Measurements from ENCODE around the gene ACOT7.
"Not testable (repeated sequence)": the region's sequence is repeated elsewhere in the genome, so short reads cannot be mapped to it uniquely, and the experiment has no call there.

Gene ACOT7

GRCh38 chr1:6384135-6384534, 9.4 kb downstream of the ACOT7 start:
- Histone ChIP-seq H3K9me3 (ENCODE audit: control insufficient read depth, low read length) (no peaks in the 10 kb centered on the region), H3K27ac (ENCODE audit: insufficient read depth, low read depth, low read length, poor library complexity, severe bottlenecking) (no peak overlapping the region), H3K4me1 (ENCODE audit: control insufficient read depth, insufficient read depth, low read length) (peaks cover 16% of the 10 kb centered on the region), H3K27me3 (ENCODE audit: control insufficient read depth, insufficient read depth, low read length, poor library complexity, severe bottlenecking) (no peaks in the 10 kb centered on the region), H3K4me3 (ENCODE audit: insufficient read depth, low read depth, low read length) (no peak overlapping the region), H3K36me3 (ENCODE audit: control insufficient read depth, insufficient read depth, low read length) (no peaks in the 10 kb centered on the region)
- 97 to 100% methylated on average over 1 of the region's 1 CpG for WGBS, 2 experiments

- Histone ChIP-seq H3K27me3 (ENCODE audit: control insufficient read depth, insufficient read depth, low read length, poor library complexity, severe bottlenecking) (no peaks in the 10 kb centered on the region), H3K4me3 (ENCODE audit: insufficient read depth, low read depth, low read length) (no peak overlapping the region), H3K9me3 (ENCODE audit: control insufficient read depth, low read length) (no peaks in the 10 kb centered on the region), H3K27ac (ENCODE audit: insufficient read depth, low read depth, low read length, poor library complexity, severe bottlenecking) (no peak overlapping the region), H3K36me3 (ENCODE audit: control insufficient read depth, insufficient read depth, low read length) (no peaks in the 10 kb centered on the region), H3K4me1 (ENCODE audit: control insufficient read depth, insufficient read depth, low read length) (no peaks in the 10 kb centered on the region)
- 92 to 96% methylated on average over 7 of the region's 7 CpGs for WGBS, 2 experiments
These were observed 13.5 kb downstream of the ACOT7 start for GRCh38 chr1:6380037-6380436.

DNA sequence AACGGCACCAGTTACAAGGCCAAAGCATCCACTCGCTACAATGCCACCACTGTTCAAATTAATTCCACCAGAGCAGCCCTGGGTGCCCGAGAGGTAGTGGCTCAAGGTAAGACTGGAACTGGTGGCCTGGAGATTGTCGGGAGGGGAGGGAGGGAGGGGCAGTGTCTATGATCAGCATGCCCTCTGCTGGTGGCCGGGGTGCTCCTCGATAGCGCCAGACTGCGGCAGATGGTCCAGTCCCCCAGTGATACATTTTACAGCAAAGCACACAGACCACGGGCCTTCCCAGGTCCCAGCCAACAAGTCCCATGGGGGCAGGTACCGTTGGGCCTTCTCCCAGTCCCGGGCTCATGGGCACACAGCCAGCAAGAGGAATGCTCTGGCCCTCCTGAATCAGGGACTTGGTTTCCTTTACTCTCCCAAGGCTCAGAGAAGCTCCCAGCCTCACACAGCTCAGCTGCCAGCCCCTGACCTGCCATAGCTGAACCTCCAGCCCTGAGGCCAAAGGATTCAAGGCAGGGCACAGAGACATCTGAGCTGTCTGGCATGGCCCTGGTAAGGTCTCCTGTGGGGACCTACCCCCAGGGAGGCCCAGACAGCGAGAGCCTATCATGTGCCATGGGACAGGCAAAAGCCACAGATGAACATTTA, 15.3 kb downstream of the ACOT7 start:
- no peaks in the 10 kb centered on the region for H3K9me3 ChIP-seq (ENCODE audit: control insufficient read depth, low read length)
- H3K27ac ChIP-seq (ENCODE audit: insufficient read depth, low read depth, low read length, poor library complexity, severe bottlenecking) = no peak overlapping the region
- H3K4me3 ChIP-seq (ENCODE audit: insufficient read depth, low read depth, low read length) = no peak overlapping the region
- no peaks in the 10 kb centered on the region for H3K4me1 ChIP-seq (ENCODE audit: control insufficient read depth, insufficient read depth, low read length)
- WGBS, 2 experiments = 77 to 83% methylated on average over 12 of the region's 12 CpGs
- no peaks in the 10 kb centered on the region for H3K27me3 ChIP-seq (ENCODE audit: control insufficient read depth, insufficient read depth, low read length, poor library complexity, severe bottlenecking)
- H3K36me3 ChIP-seq (ENCODE audit: control insufficient read depth, insufficient read depth, low read length) = no peaks in the 10 kb centered on the region

GRCh38 chr1:6373961-6374720, 19.4 kb downstream of the ACOT7 start:
- Histone ChIP-seq H3K27ac (ENCODE audit: insufficient read depth, low read depth, low read length, poor library complexity, severe bottlenecking) (no peak overlapping the region), H3K27me3 (ENCODE audit: control insufficient read depth, insufficient read depth, low read length, poor library complexity, severe bottlenecking) (no peaks in the 10 kb centered on the region), H3K4me3 (ENCODE audit: insufficient read depth, low read depth, low read length) (no peak overlapping the region), H3K9me3 (ENCODE audit: control insufficient read depth, low read length) (no peaks in the 10 kb centered on the region), H3K36me3 (ENCODE audit: control insufficient read depth, insufficient read depth, low read length) (no peaks in the 10 kb centered on the region), H3K4me1 (ENCODE audit: control insufficient read depth, insufficient read depth, low read length) (no peaks in the 10 kb centered on the region)
- WGBS, 2 experiments = 91 to 92% methylated on average over 8 of the region's 8 CpGs

DNA sequence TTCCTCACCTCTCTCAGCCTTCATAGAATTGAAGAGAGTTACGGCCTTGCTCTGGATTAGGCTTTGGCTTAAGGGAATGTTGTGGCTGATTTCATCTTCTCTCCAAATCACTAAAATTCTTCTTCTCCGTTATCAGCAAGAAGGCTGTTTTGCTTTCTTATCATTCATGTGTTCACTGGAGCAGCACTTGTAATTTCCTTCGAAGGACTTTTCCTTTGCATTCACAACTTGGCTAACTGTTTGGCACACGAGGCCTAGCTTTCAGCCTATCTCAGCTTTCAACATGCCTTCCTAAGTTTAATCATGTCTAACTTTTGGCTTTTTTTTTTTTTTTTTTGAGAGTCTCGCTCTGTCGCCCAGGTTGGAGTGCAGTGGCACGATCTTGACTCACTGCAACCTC, 21.3 kb downstream of the ACOT7 start:
- H3K27ac ChIP-seq (ENCODE audit: insufficient read depth, low read depth, low read length, poor library complexity, severe bottlenecking); H3K4me1 ChIP-seq (ENCODE audit: control insufficient read depth, insufficient read depth, low read length); H3K36me3 ChIP-seq (ENCODE audit: control insufficient read depth, insufficient read depth, low read length); H3K27me3 ChIP-seq (ENCODE audit: control insufficient read depth, insufficient read depth, low read length, poor library complexity, severe bottlenecking); H3K4me3 ChIP-seq (ENCODE audit: insufficient read depth, low read depth, low read length); H3K9me3 ChIP-seq (ENCODE audit: control insufficient read depth, low read length): not testable (repeated sequence)
- 95 to 98% methylated on average over 7 of the region's 7 CpGs for WGBS, 2 experiments

DNA sequence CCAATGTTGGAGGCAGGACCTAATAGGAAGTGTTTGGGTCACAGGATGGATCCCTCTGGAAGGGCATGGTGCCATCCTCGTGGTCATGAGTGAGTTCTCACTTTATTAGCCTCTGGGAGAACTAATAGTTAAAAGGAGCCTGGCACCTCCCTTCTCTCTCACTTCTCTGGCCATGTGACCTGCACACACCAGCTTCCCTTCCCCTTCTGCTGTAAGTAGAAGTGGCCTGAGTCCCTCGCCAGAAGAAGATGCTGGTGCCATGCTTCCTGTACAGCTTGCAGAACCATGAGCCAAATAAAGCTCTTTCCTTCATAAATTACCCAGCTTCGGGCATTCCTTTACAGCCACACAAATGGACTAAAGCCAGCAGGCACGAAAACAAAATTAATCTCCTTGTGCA, 23.6 kb downstream of the ACOT7 start:
- H3K27me3 ChIP-seq (ENCODE audit: control insufficient read depth, insufficient read depth, low read length, poor library complexity, severe bottlenecking) = no peaks in the 10 kb centered on the region
- no peak overlapping the region for H3K27ac ChIP-seq (ENCODE audit: insufficient read depth, low read depth, low read length, poor library complexity, severe bottlenecking)
- H3K4me3 ChIP-seq (ENCODE audit: insufficient read depth, low read depth, low read length) = no peak overlapping the region
- H3K36me3 ChIP-seq (ENCODE audit: control insufficient read depth, insufficient read depth, low read length) = no peaks in the 10 kb centered on the region
- WGBS, 2 experiments = 91 to 96% methylated on average over 4 of the region's 4 CpGs
- H3K4me1 ChIP-seq (ENCODE audit: control insufficient read depth, insufficient read depth, low read length) = no peaks in the 10 kb centered on the region
- H3K9me3 ChIP-seq (ENCODE audit: control insufficient read depth, low read length) = no peaks in the 10 kb centered on the region

DNA sequence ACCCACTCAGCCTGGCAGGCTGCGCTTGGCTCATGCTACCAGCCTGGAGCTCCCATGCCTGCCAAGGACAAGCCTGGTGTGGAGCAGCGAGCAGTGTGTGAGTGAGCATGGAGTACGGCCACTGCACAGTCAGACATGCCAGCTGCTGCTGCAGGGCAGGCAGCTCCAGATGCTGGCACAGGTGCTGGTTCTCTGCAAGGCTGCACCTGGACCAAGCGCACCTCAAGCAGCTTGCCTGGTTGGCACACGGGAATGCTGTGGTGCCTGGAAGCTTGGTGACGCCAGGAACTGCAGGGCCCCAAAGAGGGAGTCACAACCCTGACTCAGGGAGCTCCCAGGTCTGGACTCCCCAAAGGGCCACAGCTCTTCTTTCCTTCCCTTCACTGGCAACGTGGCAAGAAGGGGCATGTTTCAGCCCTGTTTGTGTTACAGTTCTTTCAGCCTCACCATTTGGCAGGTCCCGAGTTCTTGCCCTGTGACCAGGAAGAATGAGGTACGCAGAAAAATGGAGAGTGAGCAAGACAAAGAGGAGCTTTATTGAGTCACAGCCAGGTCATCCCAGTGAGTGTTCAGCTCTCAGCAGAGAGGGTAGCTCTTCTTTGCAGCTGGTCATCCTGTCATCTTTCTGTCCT, 26.1 kb downstream of the ACOT7 start:
- H3K9me3 ChIP-seq (ENCODE audit: control insufficient read depth, low read length) = no peaks in the 10 kb centered on the region
- H3K27me3 ChIP-seq (ENCODE audit: control insufficient read depth, insufficient read depth, low read length, poor library complexity, severe bottlenecking) = no peaks in the 10 kb centered on the region
- no peak overlapping the region for H3K27ac ChIP-seq (ENCODE audit: insufficient read depth, low read depth, low read length, poor library complexity, severe bottlenecking)
- no peak overlapping the region for H3K4me3 ChIP-seq (ENCODE audit: insufficient read depth, low read depth, low read length)
- H3K4me1 ChIP-seq (ENCODE audit: control insufficient read depth, insufficient read depth, low read length) = no peaks in the 10 kb centered on the region
- no peaks in the 10 kb centered on the region for H3K36me3 ChIP-seq (ENCODE audit: control insufficient read depth, insufficient read depth, low read length)
- 93 to 95% methylated on average over 9 of the region's 9 CpGs for WGBS, 2 experiments

DNA sequence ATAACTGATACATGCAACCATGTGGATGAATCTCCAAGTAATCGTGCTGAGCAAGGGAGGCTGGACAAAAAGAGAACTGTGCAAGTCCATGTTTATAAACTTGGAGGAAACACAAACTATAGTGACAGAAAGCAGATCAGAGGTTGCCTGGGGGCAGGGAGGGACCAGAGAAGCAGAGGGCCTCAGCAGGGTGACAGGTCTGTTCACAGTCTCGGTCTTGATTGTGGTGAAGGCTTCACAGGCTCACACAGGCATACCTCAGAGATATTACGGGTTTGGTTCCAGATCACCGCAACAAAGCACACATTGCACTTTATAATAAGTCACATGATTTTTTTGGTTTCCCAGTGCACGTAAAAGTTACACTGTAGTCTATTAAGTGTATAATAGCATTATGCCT, 28.5 kb downstream of the ACOT7 start:
- no peak overlapping the region for H3K27ac ChIP-seq (ENCODE audit: insufficient read depth, low read depth, low read length, poor library complexity, severe bottlenecking)
- no peak overlapping the region for H3K4me3 ChIP-seq (ENCODE audit: insufficient read depth, low read depth, low read length)
- H3K9me3 ChIP-seq (ENCODE audit: control insufficient read depth, low read length) = no peaks in the 10 kb centered on the region
- peaks cover 4% of the 10 kb centered on the region for H3K4me1 ChIP-seq (ENCODE audit: control insufficient read depth, insufficient read depth, low read length)
- 88 to 91% methylated on average over 4 to 5 of the region's 5 CpGs for WGBS, 2 experiments
- no peaks in the 10 kb centered on the region for H3K36me3 ChIP-seq (ENCODE audit: control insufficient read depth, insufficient read depth, low read length)
- no peaks in the 10 kb centered on the region for H3K27me3 ChIP-seq (ENCODE audit: control insufficient read depth, insufficient read depth, low read length, poor library complexity, severe bottlenecking)

DNA sequence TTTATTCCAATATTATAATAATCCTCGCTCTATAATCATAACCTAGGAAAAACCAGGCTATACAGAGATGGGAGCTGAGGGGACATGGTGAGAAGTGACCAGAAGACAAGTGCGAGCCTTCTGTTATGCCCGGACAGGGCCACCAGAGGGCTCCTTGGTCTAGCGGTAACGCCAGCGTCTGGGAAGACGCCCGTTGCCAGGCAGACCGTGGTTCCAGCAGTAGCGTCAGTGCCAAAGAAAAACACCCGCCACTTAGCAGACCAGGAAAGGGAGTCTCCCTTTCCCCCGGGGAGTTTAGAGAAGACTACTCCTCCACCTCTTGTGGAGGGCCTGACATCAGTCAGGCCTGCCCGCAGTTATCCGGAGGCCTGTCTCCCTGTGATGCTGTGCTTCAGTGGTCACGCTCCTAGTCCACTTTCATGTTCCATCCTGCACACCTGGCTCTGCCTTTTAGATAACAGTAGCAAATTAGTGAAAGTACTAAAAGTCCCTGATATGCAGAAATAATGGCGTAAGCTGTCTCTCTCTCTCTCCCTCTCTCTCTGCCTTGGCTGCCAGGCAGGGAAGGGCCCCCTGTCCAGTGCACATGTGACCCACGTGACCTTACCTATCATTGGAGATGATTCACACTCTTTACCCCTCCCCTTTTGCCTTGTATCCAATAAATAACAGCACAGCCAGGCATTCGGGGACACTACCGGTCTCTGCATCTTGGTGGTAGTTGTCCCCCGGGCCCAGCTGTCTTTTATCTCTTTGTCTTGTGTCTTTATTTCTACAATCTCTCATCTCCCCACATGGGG, 30.3 kb downstream of the ACOT7 start:
- not testable (repeated sequence) for H3K9me3 ChIP-seq (ENCODE audit: control insufficient read depth, low read length); H3K27ac ChIP-seq (ENCODE audit: insufficient read depth, low read depth, low read length, poor library complexity, severe bottlenecking); H3K4me3 ChIP-seq (ENCODE audit: insufficient read depth, low read depth, low read length); H3K27me3 ChIP-seq (ENCODE audit: control insufficient read depth, insufficient read depth, low read length, poor library complexity, severe bottlenecking); H3K36me3 ChIP-seq (ENCODE audit: control insufficient read depth, insufficient read depth, low read length)
- peaks cover 20% of the 10 kb centered on the region for H3K4me1 ChIP-seq (ENCODE audit: control insufficient read depth, insufficient read depth, low read length)
- 44 to 45% methylated on average over 19 to 20 of the region's 20 CpGs for WGBS, 2 experiments
